ENCODE measurements around the gene C9orf85.

C9orf85 gene

DNA sequence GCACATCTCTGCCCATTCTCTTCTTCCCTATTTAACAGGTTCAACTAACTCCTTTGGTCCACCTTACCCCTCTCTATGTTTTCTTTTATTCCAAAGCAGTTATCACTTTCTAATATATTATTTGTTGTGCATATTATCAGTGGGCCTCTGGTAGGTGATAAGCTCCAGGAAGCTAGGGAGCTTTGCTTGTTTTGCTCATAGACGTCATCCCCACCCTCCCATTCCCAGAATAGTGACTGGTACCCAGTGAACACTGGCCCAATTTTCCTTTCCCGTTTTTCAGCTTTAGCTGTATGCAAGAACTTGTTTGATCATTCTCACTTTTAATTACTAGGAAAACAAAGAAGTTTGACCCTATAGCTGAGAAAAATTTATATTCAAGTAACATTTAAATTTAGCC, 7.4 kb upstream of the C9orf85 start:
- no peak for DNase-seq (ENCODE audit: low read depth)
- H3K4me3 ChIP-seq (ENCODE audit: low read depth, low read length) = no peak overlapping the region
- TF ChIP-seq, protein P1, sequence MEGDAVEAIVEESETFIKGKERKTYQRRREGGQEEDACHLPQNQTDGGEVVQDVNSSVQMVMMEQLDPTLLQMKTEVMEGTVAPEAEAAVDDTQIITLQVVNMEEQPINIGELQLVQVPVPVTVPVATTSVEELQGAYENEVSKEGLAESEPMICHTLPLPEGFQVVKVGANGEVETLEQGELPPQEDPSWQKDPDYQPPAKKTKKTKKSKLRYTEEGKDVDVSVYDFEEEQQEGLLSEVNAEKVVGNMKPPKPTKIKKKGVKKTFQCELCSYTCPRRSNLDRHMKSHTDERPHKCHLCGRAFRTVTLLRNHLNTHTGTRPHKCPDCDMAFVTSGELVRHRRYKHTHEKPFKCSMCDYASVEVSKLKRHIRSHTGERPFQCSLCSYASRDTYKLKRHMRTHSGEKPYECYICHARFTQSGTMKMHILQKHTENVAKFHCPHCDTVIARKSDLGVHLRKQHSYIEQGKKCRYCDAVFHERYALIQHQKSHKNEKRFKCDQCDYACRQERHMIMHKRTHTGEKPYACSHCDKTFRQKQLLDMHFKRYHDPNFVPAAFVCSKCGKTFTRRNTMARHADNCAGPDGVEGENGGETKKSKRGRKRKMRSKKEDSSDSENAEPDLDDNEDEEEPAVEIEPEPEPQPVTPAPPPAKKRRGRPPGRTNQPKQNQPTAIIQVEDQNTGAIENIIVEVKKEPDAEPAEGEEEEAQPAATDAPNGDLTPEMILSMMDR (IDR thresholded peaks at IDR 0.05; ENCODE audit: insufficient read depth, low read depth, low read length, missing control alignments) = no peak

DNA sequence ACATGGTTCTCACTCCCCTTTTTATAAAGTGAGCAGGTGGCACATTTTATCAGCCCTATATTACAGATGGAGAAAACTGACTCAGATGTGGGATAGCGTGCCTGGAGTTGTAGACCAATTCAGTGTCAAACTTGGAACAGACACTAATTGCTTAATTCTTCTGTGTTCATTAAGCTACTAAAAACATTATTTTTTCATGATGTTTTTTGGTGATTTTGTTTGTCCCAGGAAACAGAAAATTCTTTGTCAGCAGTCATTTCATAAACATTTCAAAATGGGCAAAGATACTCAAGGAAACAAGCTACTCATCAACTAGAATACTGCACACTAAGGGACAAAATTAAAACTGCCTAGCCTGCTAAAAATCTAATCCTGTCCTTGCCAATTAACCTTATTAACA, 2.6 kb upstream of the C9orf85 start:
- TF ChIP-seq, protein P1 (IDR thresholded peaks at IDR 0.05; ENCODE audit: insufficient read depth, low read depth, low read length, missing control alignments) = no peak
- H3K4me3 ChIP-seq (ENCODE audit: low read depth, low read length) = peak overlapping the region; percentile 62
- DNase-seq (ENCODE audit: low read depth) = no peak

DNA sequence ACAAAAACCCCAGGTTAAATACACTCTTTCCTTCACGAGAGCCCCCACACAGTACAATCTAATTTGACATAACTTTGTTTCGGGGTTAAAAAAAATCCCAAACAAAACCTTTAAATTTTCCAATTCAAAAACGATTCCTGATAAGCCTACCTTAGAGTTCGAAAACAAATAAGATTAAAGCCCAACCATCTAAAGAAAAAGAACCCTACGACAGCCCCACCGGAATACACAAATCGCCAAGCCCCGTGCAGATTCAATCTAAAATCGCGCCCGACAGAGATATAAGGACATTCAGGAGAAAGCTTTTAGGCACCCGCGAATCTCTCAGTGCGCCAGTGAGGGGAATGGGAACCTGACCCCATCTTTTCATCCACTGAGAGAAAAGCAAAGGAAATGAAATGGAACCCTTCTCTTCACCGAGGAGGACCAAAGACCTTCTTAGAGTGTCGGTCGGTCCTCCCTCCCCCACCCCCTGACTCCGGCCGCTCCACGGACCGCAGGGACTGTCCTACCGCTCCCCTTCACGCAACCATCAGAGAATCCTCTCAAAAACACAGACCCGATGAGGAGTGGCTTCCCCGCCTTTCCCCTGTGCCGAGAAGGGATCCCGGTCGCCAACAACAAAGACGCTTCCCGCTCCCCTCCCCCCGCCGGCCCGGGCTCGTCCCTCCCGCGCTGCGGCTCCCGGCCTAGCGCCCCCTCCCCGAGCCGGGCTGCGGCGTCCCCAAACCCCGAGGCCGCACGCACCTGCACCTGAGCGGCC, 1.4 kb upstream of the C9orf85 start:
- TF ChIP-seq, protein P1 (IDR thresholded peaks at IDR 0.05; ENCODE audit: insufficient read depth, low read depth, low read length, missing control alignments) = no peak
- DNase-seq (ENCODE audit: low read depth) = peak; percentile 44
- H3K4me3 ChIP-seq (ENCODE audit: low read depth, low read length) = peak overlapping the region; percentile 62

GRCh38 chr9:71910650-71911060, 784 bp upstream of the C9orf85 start:
- peak overlapping the region; percentile 62 for H3K4me3 ChIP-seq (ENCODE audit: low read depth, low read length)
- no peak for DNase-seq (ENCODE audit: low read depth)
- TF ChIP-seq, protein P1 (IDR thresholded peaks at IDR 0.05; ENCODE audit: insufficient read depth, low read depth, low read length, missing control alignments) = peak; percentile 0

DNA sequence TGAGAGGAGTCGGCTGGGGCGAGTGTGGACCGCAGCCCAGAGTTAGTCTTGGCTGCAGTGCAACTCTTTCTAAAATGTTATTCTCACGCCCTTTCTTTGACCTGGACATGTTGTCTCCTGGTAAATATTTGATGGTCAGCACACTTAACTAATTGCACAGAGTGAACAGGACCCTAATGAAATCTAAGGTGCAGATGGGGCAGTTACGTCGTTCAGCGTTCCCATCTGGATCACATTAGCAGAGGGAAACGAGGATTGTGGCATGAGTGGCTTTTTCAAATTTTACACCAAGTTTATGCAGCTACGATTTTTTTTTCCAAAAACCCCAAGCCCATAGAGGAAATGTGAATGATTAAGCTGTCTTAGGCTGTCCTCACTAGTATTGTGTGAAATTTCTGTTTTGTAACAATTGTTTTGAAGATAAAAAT, 483 bp downstream of the C9orf85 start:
- TF ChIP-seq, protein P1 (IDR thresholded peaks at IDR 0.05; ENCODE audit: insufficient read depth, low read depth, low read length, missing control alignments) = no peak
- no peak for DNase-seq (ENCODE audit: low read depth)
- H3K4me3 ChIP-seq (ENCODE audit: low read depth, low read length) = peak overlapping the region; percentile 70

GRCh38 chr9:71915495-71915894, 4.1 kb downstream of the C9orf85 start:
- TF ChIP-seq, protein P1 (IDR thresholded peaks at IDR 0.05; ENCODE audit: insufficient read depth, low read depth, low read length, missing control alignments) = no peak
- DNase-seq (ENCODE audit: low read depth) = no peak
- H3K4me3 ChIP-seq (ENCODE audit: low read depth, low read length) = no peak overlapping the region

Data from GM12865 (cell line).